Adrenal gland (tissue), 12 donors: ENCODE measurements around the gene GTSF1L. TPM values are rescaled to one million over a fixed set of nuclear protein-coding genes. Genes with fewer than 3 reads are reported as not detected.

Experiments used
- DNase-seq, 7 donors: peaks; one replicate each; pipeline ENCODE4 v3.0.0-alpha.2; 2019 to 2020
- H3K27ac ChIP-seq, 5 donors: fragments of 200-600 bp; sonication (generic) in 4 of 5; 1 replicate in 3 of 5; 2 replicates in 2 of 5; pipeline versions ENCODE4 v1.5.1 to v1.8.0; 2016 to 2020; ENCODE audit warnings: mild to moderate bottlenecking in 1 of 5
- H3K27me3 ChIP-seq: fragments of 200-600 bp; 2 replicates; pipeline ENCODE4 v1.8.0; 2021
- H3K36me3 ChIP-seq, 2 donors: fragments of 200-600 bp; replicated peaks in 1 of 2; 1 replicate in 1 of 2; 2 replicates in 1 of 2; pipeline versions ENCODE4 v1.5.1 to v1.8.0; 2018 to 2022
- H3K4me1 ChIP-seq, 2 donors: fragments of 200-600 bp; replicated peaks in 1 of 2; 1 replicate in 1 of 2; 2 replicates in 1 of 2; pipeline versions ENCODE4 v1.5.1 to v1.8.0; 2018 to 2021
- H3K4me3 ChIP-seq, 4 donors: fragments of 200-600 bp; sonication (generic) in 3 of 4; one replicate each; pipeline ENCODE4 v1.5.1; 2016 to 2018
- H3K9me3 ChIP-seq, 3 donors: fragments of 200-600 bp; sonication (generic) in 1 of 3; replicated peaks in 1 of 3; 1 replicate in 2 of 3; 2 replicates in 1 of 3; pipeline versions ENCODE4 v1.5.1 to v1.8.0; 2016 to 2021
- POLR2A ChIP-seq, 2 donors: fragments of 450-650 bp; IDR thresholded peaks; one replicate each; pipeline ENCODE4 v1.6.1; 2017; ENCODE audit warnings: antibody characterized with exemption in 2 of 2, mild to moderate bottlenecking in 2 of 2, moderate library complexity in 1 of 2
- WGBS, 4 donors: extraction: QIAGEN DNeasy Blood & Tissue Kit in 2 of 4; methylation state at CpG; one replicate each; pipeline versions ENCODE4 v1.1.5 to v1.1.7; 2013 to 2017; 5-methylcytosine and 5-hydroxymethylcytosine counted together
- intact Hi-C, 2 donors: fragments of 100-400 bp; cut with DNase I; formaldehyde crosslinking; loops; one replicate each; pipeline versions ENCODE4 v1.14.1 to v1.15.0; 2022 to 2023
- polyA plus RNA-seq, 3 donors: library from polyadenylated mRNA; stranded (reverse); fragments of 200-250 nt in 2 of 3; fragments of 350-450 nt in 1 of 3; fragmentation: Illumina TruSeq in 1 of 3; extraction: RNeasy Lipid Tissue Mini Kit (QIAGEN cat#74804) in 1 of 3; gene quantifications; one replicate each; pipeline ENCODE4 v1.2.3, GENCODE V29; 2013 to 2014
- total RNA-seq, 9 donors: library from RNA; depleted of rRNA in 4 of 9; stranded (reverse); fragments of >200 nt in 4 of 9; fragments of 120-200 nt in 1 of 9; fragmentation: NEBNext Ultra II Directional in 1 of 9; extraction: Animal tissue kit (Norgen Biotek cat#: 25700) in 1 of 9; gene quantifications; one replicate each; pipeline versions ENCODE4 v1.1.0 to v1.2.4, GENCODE V29; 2013 to 2023
- TF ChIP-seq, protein P1 (sequence below), 6 experiments: fragments of 450-650 bp in 4 of 6; fragments of 200-600 bp in 2 of 6; sonication (generic) in 1 of 6; IDR thresholded peaks; 1 replicate in 5 of 6; 2 replicates in 1 of 6; pipeline versions ENCODE4 v1.5.1 to v1.8.0; 2016 to 2021; ENCODE audit warnings: antibody characterized with exemption in 6 of 6, mild to moderate bottlenecking in 2 of 6, moderate library complexity in 1 of 6
- donor health status: healthy with polysubstance abuse.
- donor health status: Bipolar disorder and iron deficiency.
- donor health status: DM: yes; HTN: yes; CAD: no.
- donor health status: DM: no; HTN: no; CAD: no.
- donor health status: DM: no; HTN: no; CAD: no.
- donor health status: DM: yes; HTN: yes; CAD: no.

The GTSF1L gene
- total and polyA plus RNA-seq, 12 donors: not detected

- Histone ChIP-seq H3K4me3 (no peak overlapping the region), H3K27me3 (peaks cover 3% of the 10 kb centered on the region), H3K36me3 (no peaks in the 10 kb centered on the region), H3K27ac (no peak overlapping the region), H3K4me1 (no peaks in the 10 kb centered on the region), H3K9me3 (no peaks in the 10 kb centered on the region)
- TF ChIP-seq POLR2A (IDR thresholded peaks at IDR 0.05): no peak
- TF ChIP-seq, protein P1, sequence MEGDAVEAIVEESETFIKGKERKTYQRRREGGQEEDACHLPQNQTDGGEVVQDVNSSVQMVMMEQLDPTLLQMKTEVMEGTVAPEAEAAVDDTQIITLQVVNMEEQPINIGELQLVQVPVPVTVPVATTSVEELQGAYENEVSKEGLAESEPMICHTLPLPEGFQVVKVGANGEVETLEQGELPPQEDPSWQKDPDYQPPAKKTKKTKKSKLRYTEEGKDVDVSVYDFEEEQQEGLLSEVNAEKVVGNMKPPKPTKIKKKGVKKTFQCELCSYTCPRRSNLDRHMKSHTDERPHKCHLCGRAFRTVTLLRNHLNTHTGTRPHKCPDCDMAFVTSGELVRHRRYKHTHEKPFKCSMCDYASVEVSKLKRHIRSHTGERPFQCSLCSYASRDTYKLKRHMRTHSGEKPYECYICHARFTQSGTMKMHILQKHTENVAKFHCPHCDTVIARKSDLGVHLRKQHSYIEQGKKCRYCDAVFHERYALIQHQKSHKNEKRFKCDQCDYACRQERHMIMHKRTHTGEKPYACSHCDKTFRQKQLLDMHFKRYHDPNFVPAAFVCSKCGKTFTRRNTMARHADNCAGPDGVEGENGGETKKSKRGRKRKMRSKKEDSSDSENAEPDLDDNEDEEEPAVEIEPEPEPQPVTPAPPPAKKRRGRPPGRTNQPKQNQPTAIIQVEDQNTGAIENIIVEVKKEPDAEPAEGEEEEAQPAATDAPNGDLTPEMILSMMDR (IDR thresholded peaks at IDR 0.05): no peak
- 41 to 54% (median 46%) methylated on average over 5 of the region's 5 CpGs for WGBS, 4 donors
- intact Hi-C loops: no loop called here
- DNase-seq: peak in 3 of 7 donors; percentile 13 to 29 (median 16)
These were observed 41.1 kb upstream of the GTSF1L start for GRCh38 chr20:43767686-43768474.

DNA sequence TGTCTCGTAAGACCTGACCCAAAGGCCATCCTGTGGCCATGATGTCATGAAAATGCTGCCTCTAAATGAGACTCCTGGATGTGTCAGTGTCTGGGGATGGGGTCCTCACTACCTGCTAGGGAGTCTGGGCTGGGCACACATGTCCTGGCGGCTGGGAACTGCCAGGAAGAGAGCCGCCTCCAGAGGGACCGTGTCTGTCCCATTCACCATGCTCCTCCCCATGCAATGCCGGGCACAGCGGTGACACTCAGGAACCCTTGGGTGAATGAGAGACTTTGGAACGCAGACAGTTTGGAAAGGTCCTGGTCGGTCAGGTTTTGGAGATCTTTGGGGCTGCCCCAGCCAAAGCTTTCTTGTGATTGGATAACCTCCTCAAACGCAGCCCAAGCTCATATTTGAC, 40.1 kb upstream of the GTSF1L start:
- WGBS, 4 donors: 52 to 71% (median 61%) methylated on average over 1 to 9 of the region's 9 CpGs
- intact Hi-C loops: no loop called here
- Histone ChIP-seq H3K27ac (no peak overlapping the region), H3K9me3 (no peaks in the 10 kb centered on the region), H3K4me1 (no peaks in the 10 kb centered on the region), H3K4me3 (no peak overlapping the region), H3K27me3 (peaks cover 3% of the 10 kb centered on the region), H3K36me3 (no peaks in the 10 kb centered on the region)
- no peak for DNase-seq
- no peak for TF ChIP-seq POLR2A (IDR thresholded peaks at IDR 0.05)
- TF ChIP-seq, protein P1 (IDR thresholded peaks at IDR 0.05): no peak

DNA sequence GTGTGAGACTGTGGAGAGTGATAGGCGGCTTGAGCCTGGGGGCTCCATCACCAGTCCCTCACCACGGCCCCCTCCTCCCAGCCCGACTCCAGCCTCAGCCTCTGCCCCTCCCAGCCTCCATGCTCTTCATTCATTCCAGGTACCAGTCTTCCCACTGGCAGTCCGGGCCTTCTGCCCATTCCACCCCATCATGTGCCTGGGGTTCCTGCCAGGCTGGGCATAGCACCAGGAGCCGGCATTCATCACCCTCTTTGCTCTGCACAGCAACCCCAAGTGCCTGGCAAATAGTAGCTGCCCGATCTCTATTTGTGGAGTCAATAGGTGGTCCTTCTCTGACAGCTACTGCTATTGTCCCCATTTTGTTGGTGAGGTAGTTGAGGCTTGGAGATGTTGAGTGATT, 39.6 kb upstream of the GTSF1L start:
- no peak for TF ChIP-seq POLR2A (IDR thresholded peaks at IDR 0.05)
- TF ChIP-seq, protein P1 (IDR thresholded peaks at IDR 0.05): no peak
- Histone ChIP-seq H3K27ac (no peak overlapping the region), H3K27me3 (peaks cover 3% of the 10 kb centered on the region), H3K9me3 (no peaks in the 10 kb centered on the region), H3K4me3 (no peak overlapping the region), H3K4me1 (no peaks in the 10 kb centered on the region), H3K36me3 (no peaks in the 10 kb centered on the region)
- 27 to 53% (median 46%) methylated on average over 5 to 6 of the region's 6 CpGs for WGBS, 4 donors
- DNase-seq: peak in 4 of 7 donors; percentile 21 to 37 (median 26)
- intact Hi-C loops: no loop called here

DNA sequence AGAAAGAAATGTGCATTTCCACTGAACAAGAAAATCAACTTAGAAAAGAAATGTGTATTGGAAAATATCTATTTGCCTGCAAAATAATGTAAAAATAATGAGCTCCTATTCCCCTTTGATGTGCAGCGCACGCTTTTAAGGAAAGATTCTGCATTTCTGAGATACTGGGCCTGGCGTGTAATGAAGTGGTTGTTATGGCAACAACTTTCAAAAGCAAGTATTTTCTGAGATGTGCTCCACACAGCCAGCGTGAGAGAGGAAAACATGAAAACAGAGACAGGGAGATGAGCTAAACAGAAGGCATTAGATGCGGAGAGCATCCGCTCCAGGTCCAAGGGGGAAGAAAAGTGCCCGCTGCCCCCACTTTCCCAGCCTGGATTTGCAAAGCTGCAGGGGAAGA, 39.1 kb upstream of the GTSF1L start:
- WGBS, 4 donors: 45 to 65% (median 48%) methylated on average over 7 of the region's 7 CpGs
- intact Hi-C loops: no loop called here

More for the DNA sequence above, 39.1 kb upstream of the GTSF1L start:
- Histone ChIP-seq H3K27me3 (peaks cover 3% of the 10 kb centered on the region), H3K4me3 (no peak overlapping the region), H3K36me3 (no peaks in the 10 kb centered on the region), H3K9me3 (no peaks in the 10 kb centered on the region), H3K27ac (no peak overlapping the region), H3K4me1 (no peaks in the 10 kb centered on the region)
- no peak for TF ChIP-seq POLR2A (IDR thresholded peaks at IDR 0.05)
- TF ChIP-seq, protein P1 (IDR thresholded peaks at IDR 0.05): no peak
- DNase-seq: no peak
